Left forelimb (tissue), 1 donor: Measurements from ENCODE around the gene HDAC7.
"Not testable (repeated sequence)": the region's sequence is repeated elsewhere in the genome, so short reads cannot be mapped to it uniquely, and the experiment has no call there.

ENCODE experiments used
- DNase-seq: peaks from one replicate; pipeline ENCODE4 v3.0.0-alpha.2; 2018; ENCODE audit warnings: low spot score

The HDAC7 gene

GRCh38 chr12:47828976-47829482 lies 9.3 kb upstream of the HDAC7 start:
- no peak for DNase-seq

- no peak for DNase-seq
These were observed 8.6 kb upstream of the HDAC7 start for GRCh38 chr12:47828008-47828975.

GRCh38 chr12:47825173-47825639 lies 5.5 kb upstream of the HDAC7 start:
- no peak for DNase-seq

DNA sequence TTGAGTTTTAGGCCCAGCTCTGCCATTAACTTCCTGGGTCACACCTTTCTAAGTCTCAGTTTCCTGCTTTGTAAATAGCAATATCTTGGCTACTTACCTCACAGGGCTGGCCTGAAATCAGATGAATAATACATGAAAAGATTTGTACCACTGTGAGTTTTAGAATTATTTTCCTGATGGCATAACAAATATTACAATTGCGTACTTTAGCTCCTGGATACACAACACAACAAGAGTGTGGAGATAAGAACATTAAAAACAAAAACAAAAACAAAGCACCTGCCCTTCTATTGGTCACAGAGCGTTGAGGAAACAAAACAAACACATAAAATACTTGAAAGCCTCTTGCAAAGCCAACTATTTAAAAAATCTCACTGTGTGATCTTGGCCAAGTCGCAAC lies 4.9 kb upstream of the HDAC7 start:
- no peak for DNase-seq

GRCh38 chr12:47824198-47824597 lies 4.5 kb upstream of the HDAC7 start:
- no peak for DNase-seq

GRCh38 chr12:47823422-47824086 lies 3.9 kb upstream of the HDAC7 start:
- DNase-seq = no peak

DNA sequence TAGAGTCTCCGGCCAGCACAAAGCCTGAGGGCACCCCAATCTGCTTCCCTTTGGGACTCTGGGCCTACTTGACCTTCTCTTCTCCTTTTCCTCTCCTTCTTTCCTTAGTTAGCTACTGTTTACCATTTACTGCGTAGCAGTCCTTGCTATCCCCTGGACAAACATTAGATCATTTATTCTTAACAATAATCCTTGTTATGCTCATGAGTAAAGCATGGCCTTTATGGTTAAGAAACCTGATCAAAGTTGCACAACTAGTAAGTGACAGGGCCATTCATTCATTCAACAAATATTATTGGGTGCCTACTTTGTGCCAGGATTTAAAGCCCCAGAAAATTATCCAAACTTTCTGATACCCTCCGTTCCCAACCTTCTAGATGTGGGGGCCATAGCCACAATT lies 3.2 kb upstream of the HDAC7 start:
- DNase-seq = no peak

GRCh38 chr12:47822401-47822800 lies 2.7 kb upstream of the HDAC7 start:
- no peak for DNase-seq

GRCh38 chr12:47821346-47821706 lies 1.6 kb upstream of the HDAC7 start:
- DNase-seq = no peak

DNA sequence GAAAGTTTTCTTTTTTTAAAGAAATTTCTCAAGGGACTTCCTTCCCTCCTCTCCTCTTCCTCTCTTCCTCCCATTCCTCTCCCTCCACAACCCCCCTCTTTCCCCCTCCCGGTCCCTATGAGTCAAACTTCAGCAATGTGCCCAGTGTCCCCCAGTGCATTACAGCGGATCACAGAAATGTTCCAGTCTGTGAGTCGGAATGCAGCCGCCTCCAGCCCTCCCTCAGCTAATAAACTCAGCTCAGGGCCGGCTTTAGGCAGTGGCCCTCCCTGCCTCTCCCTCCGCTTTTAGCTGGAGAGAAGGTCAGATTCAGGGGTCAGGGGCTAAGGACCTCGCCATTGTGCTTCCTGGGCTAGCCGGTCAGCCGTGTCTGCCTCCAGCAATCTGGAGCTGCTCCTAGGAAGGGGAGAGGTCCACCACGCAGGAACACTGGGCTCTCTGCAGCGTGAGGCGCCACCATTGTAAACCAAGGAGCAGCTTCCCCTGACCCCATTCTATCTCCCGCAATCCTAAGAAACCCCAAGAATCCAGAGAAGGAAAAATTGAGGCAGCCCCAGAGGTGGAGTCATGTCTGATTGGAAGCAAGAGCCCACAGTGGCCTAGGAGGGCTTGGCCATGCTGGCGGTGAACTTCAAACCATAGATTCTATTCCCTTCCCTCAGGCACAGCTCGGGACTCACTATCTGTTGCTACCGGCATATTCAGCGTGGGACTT lies 1.1 kb upstream of the HDAC7 start:
- peak; percentile 84 for DNase-seq

DNA sequence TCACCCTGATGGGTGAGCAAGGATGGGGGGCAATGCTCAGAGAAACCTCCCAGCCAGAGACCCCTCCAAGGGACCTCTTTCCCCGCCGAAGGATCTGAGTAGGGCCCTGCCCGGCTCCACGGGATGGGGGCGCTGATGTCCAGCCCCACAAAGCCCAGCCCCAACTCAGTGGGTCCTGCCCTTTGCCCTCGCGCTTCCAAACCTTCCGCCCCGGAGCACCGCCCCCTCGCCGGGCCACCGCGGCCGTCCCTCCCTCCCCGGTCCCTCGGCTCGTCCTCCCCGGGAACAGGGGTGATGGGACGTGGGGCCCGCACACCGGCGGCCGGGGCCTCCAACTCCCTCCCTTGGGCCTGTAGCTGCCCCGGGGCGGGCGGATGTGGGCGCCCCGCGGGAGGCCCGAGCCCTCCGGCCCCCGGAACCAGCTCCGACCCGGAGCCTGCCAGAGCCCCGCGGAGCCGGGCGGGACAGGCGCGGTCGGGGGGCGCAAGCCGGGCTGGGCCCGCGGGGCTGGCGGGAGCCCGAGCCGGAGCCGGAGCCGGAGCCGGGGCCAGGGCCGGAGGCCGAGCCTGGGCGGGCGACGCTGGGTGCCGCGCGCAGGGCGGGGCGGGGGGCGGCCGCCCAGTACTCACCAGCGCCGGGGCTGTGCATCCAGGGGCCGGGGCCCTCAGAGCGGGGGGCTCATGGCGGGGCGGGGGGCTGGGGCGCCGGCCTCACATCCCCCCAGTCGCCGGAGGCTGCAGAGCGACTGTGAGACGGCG lies 386 bp downstream of the HDAC7 start:
- no peak for DNase-seq

GRCh38 chr12:47818467-47819137 lies 1.1 kb downstream of the HDAC7 start:
- no peak for DNase-seq

GRCh38 chr12:47818007-47818376 lies 1.7 kb downstream of the HDAC7 start:
- DNase-seq = no peak

GRCh38 chr12:47817272-47818006 lies 2.3 kb downstream of the HDAC7 start:
- DNase-seq = no peak

GRCh38 chr12:47816403-47817271 lies 3.1 kb downstream of the HDAC7 start:
- DNase-seq = no peak

DNA sequence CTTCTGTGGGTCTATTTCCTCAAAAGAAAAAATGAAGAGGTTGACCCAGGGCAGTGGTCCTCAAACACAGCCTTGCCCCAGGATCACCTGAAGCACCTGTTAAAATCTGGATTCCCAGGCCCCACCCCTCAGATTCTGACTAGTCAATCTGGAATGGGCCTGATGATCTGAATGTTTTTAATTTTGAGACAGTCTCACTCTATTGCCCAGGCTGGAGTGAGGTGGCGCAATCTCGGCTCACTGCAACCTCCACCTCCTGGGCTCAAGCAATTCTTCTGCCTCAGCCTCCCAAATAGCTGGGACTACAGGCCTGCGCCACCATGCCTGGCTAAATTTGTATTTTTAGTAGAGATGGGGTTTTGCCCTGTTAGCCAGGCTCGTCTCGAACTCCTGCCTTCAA lies 4.3 kb downstream of the HDAC7 start:
- DNase-seq = not testable (repeated sequence)

- DNase-seq = no peak
These were observed 5.0 kb downstream of the HDAC7 start for GRCh38 chr12:47814539-47815170.

DNA sequence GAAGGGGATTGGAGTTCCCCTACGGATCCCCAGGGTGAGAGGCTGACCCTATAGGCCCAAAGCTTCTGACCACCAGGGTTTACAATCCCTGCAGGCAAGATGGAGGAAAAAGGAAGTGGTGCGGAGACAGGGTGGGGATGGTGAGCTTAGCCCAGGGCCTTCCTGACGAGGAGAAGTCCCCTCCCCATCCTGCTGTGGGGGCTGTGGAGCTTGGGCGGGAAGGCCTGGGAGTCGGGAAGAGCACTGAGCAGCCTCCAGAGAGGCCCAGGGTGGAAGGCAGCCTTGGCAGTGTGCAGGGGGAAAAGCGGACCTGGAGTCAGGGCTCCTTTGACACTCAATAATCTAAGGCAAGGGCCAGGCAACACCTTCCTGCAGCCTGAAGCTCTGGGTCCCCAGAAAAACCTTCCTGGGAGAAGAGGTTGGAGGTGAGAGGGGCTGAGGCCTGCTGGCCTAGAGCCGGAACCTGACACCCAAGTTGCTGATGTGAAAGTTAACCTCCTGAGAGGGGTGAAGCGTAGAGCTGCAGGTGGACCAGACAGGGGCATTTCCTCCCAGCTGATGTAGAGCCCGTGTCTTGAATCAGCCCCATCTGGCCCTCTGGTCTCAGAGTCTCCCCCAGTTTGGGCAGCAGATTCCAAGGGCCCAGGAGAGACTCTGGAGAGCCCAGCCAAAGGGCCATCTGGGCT lies 6.0 kb downstream of the HDAC7 start:
- no peak for DNase-seq
